Esophagus squamous epithelium (tissue), 4 donors: ENCODE measurements around the gene VPREB3.

ENCODE experiments used
- POLR2A ChIP-seq, 4 donors: fragments of 450-650 bp; IDR thresholded peaks; one replicate each; pipeline ENCODE4 v1.6.1; 2017; ENCODE audit warnings: antibody characterized with exemption in 4 of 4, mild to moderate bottlenecking in 4 of 4, moderate library complexity in 3 of 4
- TF ChIP-seq, protein P1 (sequence below), 6 experiments: fragments of 450-650 bp in 4 of 6; fragments of 200-600 bp in 2 of 6; sonication (generic) in 2 of 6; IDR thresholded peaks; one replicate each; pipeline ENCODE4 v1.5.1; 2016 to 2019; ENCODE audit warnings: antibody characterized with exemption in 6 of 6, mild to moderate bottlenecking in 4 of 6, moderate library complexity in 4 of 6

- TF ChIP-seq, protein P1, sequence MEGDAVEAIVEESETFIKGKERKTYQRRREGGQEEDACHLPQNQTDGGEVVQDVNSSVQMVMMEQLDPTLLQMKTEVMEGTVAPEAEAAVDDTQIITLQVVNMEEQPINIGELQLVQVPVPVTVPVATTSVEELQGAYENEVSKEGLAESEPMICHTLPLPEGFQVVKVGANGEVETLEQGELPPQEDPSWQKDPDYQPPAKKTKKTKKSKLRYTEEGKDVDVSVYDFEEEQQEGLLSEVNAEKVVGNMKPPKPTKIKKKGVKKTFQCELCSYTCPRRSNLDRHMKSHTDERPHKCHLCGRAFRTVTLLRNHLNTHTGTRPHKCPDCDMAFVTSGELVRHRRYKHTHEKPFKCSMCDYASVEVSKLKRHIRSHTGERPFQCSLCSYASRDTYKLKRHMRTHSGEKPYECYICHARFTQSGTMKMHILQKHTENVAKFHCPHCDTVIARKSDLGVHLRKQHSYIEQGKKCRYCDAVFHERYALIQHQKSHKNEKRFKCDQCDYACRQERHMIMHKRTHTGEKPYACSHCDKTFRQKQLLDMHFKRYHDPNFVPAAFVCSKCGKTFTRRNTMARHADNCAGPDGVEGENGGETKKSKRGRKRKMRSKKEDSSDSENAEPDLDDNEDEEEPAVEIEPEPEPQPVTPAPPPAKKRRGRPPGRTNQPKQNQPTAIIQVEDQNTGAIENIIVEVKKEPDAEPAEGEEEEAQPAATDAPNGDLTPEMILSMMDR (IDR thresholded peaks at IDR 0.05) = no peak
- no peak for TF ChIP-seq POLR2A (IDR thresholded peaks at IDR 0.05)
These were observed 39.3 kb downstream of the VPREB3 start for GRCh38 chr22:23714596-23715578.
